NB4 (cell line): Measurements from ENCODE around the gene TPD52L1.
A peak's percentile ranks its signal among the peaks of the same experiment; 100 is the strongest.

ENCODE experiments used
- DNase-seq: peaks from one replicate; pipeline ENCODE4 v3.0.0; 2010; ENCODE audit warnings: low read depth
- H3K4me3 ChIP-seq: one replicate; pipeline ENCODE4 v1.5.1; 2011; ENCODE audit warnings: mild to moderate bottlenecking, low read depth, low read length, moderate library complexity
- CTCF ChIP-seq: IDR thresholded peaks from one replicate; pipeline ENCODE4 v1.5.1; 2012; ENCODE audit warnings: low read depth, low read length
- MAX ChIP-seq: IDR thresholded peaks from 2 replicates; pipeline ENCODE4 v1.6.1; 2011; ENCODE audit warnings: low read depth, low read length
- MYC ChIP-seq: IDR thresholded peaks from 2 replicates; pipeline ENCODE4 v1.6.1; 2011; ENCODE audit warnings: low read depth, low read length
- POLR2A ChIP-seq: IDR thresholded peaks from 2 replicates; pipeline ENCODE4 v1.6.1; 2011; ENCODE audit warnings: mild to moderate bottlenecking; ENCODE audit not compliant: insufficient read length; ENCODE audit errors: extremely low read depth

Gene TPD52L1

GRCh38 chr6:125183391-125183790 is 29.8 kb downstream of the TPD52L1 start:
- TF ChIP-seq POLR2A (no peak), MYC (no peak), CTCF (no peak), MAX (no peak)

GRCh38 chr6:125188037-125188436 is 34.5 kb downstream of the TPD52L1 start:
- no peak overlapping the region for H3K4me3 ChIP-seq
- TF ChIP-seq CTCF (no peak), MYC (no peak), MAX (no peak)
- no peak for DNase-seq

More at GRCh38 chr6:125183391-125183790, 29.8 kb downstream of the TPD52L1 start:
- DNase-seq: no peak
- no peak overlapping the region for H3K4me3 ChIP-seq

GRCh38 chr6:125188594-125189203 is 35.1 kb downstream of the TPD52L1 start:
- no peak overlapping the region for H3K4me3 ChIP-seq
- DNase-seq: no peak
- TF ChIP-seq MYC (no peak), CTCF (no peak), MAX (no peak), POLR2A (no peak)

- no peak for DNase-seq
- H3K4me3 ChIP-seq: no peak overlapping the region
- TF ChIP-seq MYC (no peak), CTCF (no peak), POLR2A (no peak), MAX (no peak)
These were observed 35.9 kb downstream of the TPD52L1 start for GRCh38 chr6:125189494-125189893.

GRCh38 chr6:125190667-125191066 is 37.1 kb downstream of the TPD52L1 start:
- no peak for DNase-seq
- no peak for TF ChIP-seq CTCF
- no peak for TF ChIP-seq MYC
- TF ChIP-seq MAX: no peak
- H3K4me3 ChIP-seq: no peak overlapping the region

- TF ChIP-seq CTCF (peak; percentile 85), MYC (0 out of 2 replicates have a peak, but pooled peaks have one; percentile 8), POLR2A (no peak), MAX (no peak)
- DNase-seq: peak; percentile 77
- no peak overlapping the region for H3K4me3 ChIP-seq
These were observed 38.5 kb downstream of the TPD52L1 start for GRCh38 chr6:125191916-125192609.
